GM12878 (cell line): ENCODE data around the gene IFNA2. TPM values are rescaled to one million over a fixed set of nuclear protein-coding genes. Genes with fewer than 3 reads are reported as not detected.

Experiments
- BCL11A ChIP-seq: IDR thresholded peaks from 2 replicates; pipeline ENCODE4 v1.6.1; 2011; ENCODE audit warnings: low read depth, low read length
- BHLHE40 ChIP-seq, 2 experiments: fragments of 450-650 bp in 1 of 2; IDR thresholded peaks; 2 replicates each; pipeline ENCODE4 v1.6.1; 2011 to 2017; ENCODE audit warnings: low read depth in 2 of 2, borderline replicate concordance in 1 of 2, improper control_type of control experiment in 1 of 2, low read length in 1 of 2, mild to moderate bottlenecking in 1 of 2
- CUX1 ChIP-seq: IDR thresholded peaks from 2 replicates; pipeline ENCODE4 v1.6.1; 2012; ENCODE audit warnings: improper control_type of control experiment, low read depth, low read length; ENCODE audit not compliant: insufficient replicate concordance
- DPF2 ChIP-seq: fragments of 450-650 bp; IDR thresholded peaks from 2 replicates; pipeline ENCODE4 v1.6.1; 2017; ENCODE audit warnings: mild to moderate bottlenecking
- HDAC2 ChIP-seq: fragments of 200-600 bp; sonication (generic); IDR thresholded peaks from 2 replicates; pipeline ENCODE4 v1.6.1; 2017
- IKZF2 ChIP-seq, 2 experiments: fragments of 450-650 bp; IDR thresholded peaks; 2 replicates each; pipeline ENCODE4 v1.6.1; 2017; ENCODE audit warnings: mild to moderate bottlenecking in 2 of 2, moderate library complexity in 2 of 2
- MEF2A ChIP-seq: IDR thresholded peaks from 2 replicates; pipeline ENCODE4 v1.6.1; 2011; ENCODE audit warnings: low read depth, mild to moderate bottlenecking, low read length, moderate library complexity; ENCODE audit not compliant: insufficient read depth
- MTA2 ChIP-seq: fragments of 450-650 bp; IDR thresholded peaks from 2 replicates; pipeline ENCODE4 v1.6.1; 2016; ENCODE audit warnings: low read depth, mild to moderate bottlenecking, moderate library complexity
- MYC ChIP-seq: IDR thresholded peaks from 2 replicates; pipeline ENCODE4 v1.6.1; 2011; ENCODE audit warnings: mild to moderate bottlenecking, low read length, moderate library complexity, inconsistent platforms; ENCODE audit not compliant: insufficient read depth, insufficient replicate concordance, insufficient read length, severe bottlenecking
- NFYA ChIP-seq: IDR thresholded peaks from 2 replicates; pipeline ENCODE4 v1.6.1; 2011; ENCODE audit warnings: low read depth, mild to moderate bottlenecking, low read length, improper control_type of control experiment, borderline replicate concordance
- NKRF ChIP-seq: fragments of 450-650 bp; conservative IDR thresholded peaks from 2 replicates; pipeline ENCODE4 v1.6.1; 2017; ENCODE audit warnings: mild to moderate bottlenecking, moderate library complexity
- POU2F2 ChIP-seq: IDR thresholded peaks from 3 replicates; pipeline ENCODE4 v1.6.1; 2011; ENCODE audit warnings: low read depth, mild to moderate bottlenecking, low read length, borderline replicate concordance
- RCOR1 ChIP-seq: conservative IDR thresholded peaks from 2 replicates; pipeline ENCODE4 v1.6.1; 2012; ENCODE audit warnings: low read depth, low read length, improper control_type of control experiment
- TAF1 ChIP-seq: IDR thresholded peaks from 2 replicates; pipeline ENCODE4 v1.6.1; 2011; ENCODE audit warnings: mild to moderate bottlenecking, low read depth, low read length, borderline replicate concordance
- WRNIP1 ChIP-seq: IDR thresholded peaks from 2 replicates; pipeline ENCODE4 v1.6.1; 2011; ENCODE audit warnings: low read depth, low read length, improper control_type of control experiment, borderline replicate concordance
- ZBTB40 ChIP-seq: fragments of 450-650 bp; IDR thresholded peaks from 2 replicates; pipeline ENCODE4 v1.6.1; 2016; ENCODE audit warnings: mild to moderate bottlenecking, moderate library complexity, borderline replicate concordance
- polyA plus RNA-seq, 11 experiments: library from polyadenylated mRNA; depleted of rRNA in 4 of 11; unstranded in 6 of 11; stranded (reverse) in 5 of 11; fragments of >200 nt; fragmentation: Nextera tagmentation in 4 of 11; fragmentation: Illumina TruSeq in 1 of 11; extraction: Ambion mirVana in 4 of 11; extraction: Trizol in 1 of 11; gene quantifications; 1 replicate in 1 of 11; 2 replicates in 10 of 11; pipeline versions ENCODE4 v1.2.1 to v1.2.3, GENCODE V29; 2011 to 2016; ENCODE audit warnings: inconsistent platforms in 2 of 11, missing spikeins in 2 of 11, low read depth in 1 of 11
- total RNA-seq, 4 experiments: library from RNA; depleted of rRNA in 3 of 4; stranded (reverse); fragments of >200 nt in 3 of 4; fragmentation: Illumina TruSeq in 1 of 4; extraction: Trizol in 1 of 4; gene quantifications; 2 replicates each; pipeline versions ENCODE4 v1.2.1 to v1.2.3, GENCODE V29; 2013 to 2021

Gene IFNA2
- total and polyA plus RNA-seq, 10 of the 15 experiments (the other 5 are each of a cell fraction or from before 2014, with no cell fraction given) = 0.26 to 2.8 (median 0.66) TPM; not detected in 2

- TF ChIP-seq CUX1 (peak; percentile 92), ZBTB40 (no peak), NFYA (no peak), MYC (no peak), BHLHE40 (IDR thresholded peaks at IDR 0.05; ENCODE audit: borderline replicate concordance in 1 of 2, low read depth in 2 of 2, low read length in 1 of 2) (peak; percentile 75 to 86), HDAC2 (no peak), MEF2A (peak; percentile 64; the same call in 1 of the 2 replicates), IKZF2 (IDR thresholded peaks at IDR 0.05) (peak; percentile 100), POU2F2 (peak; percentile 80; the same call in 2 of the 3 replicates), NKRF (no peak), BCL11A (peak; percentile 85), RCOR1 (no peak), MTA2 (peak; percentile 92), TAF1 (no peak), DPF2 (peak; percentile 97), WRNIP1 (0 out of 2 replicates have a peak, but pooled peaks have one; percentile 95)
Observed at GRCh38 chr9:21381448-21382339, 3.5 kb downstream of the IFNA2 start (continued).
